ENCODE data around the gene ALPK1. TPM values are rescaled to one million over a fixed set of nuclear protein-coding genes. Genes with fewer than 3 reads are reported as not detected.

The ALPK1 gene
- polyA plus RNA-seq, 3 donors = 5.3 to 14.2 (median 8.1) TPM

DNA sequence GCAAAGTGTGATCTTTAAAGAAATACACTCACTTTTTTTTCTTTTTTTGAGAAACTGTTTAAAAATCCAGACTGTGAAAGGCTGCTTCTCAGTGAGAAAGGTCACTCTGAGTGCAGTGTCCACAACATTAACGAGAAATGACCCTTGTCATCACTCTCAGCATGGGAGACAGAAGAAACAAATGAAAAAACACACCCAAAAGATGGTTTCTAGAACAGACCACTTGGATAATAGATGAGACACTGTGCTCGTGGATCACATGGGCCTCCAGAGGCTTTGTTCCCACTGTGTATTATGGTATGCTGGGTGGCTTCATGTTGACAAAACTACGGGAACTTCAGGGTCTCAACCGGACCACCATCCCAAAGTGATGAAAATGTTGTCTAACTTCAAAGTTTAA is 153.9 kb downstream of the ALPK1 start:
- H3K4me3 ChIP-seq (replicated peaks in 1 of 3; ENCODE audit: low read depth in 2 of 3, low read length in 3 of 3) = no peak overlapping the region
- Mint-ChIP-seq H3K36me3 (peaks cover 3 to 15% of the 10 kb centered on the region in 2 donors), H3K4me3 (no peak overlapping the region), H3K27ac (no peak overlapping the region), H3K9me3 (peaks cover 1 to 6% (median 3%) of the 10 kb centered on the region in 7 donors), H3K4me1 (no peaks in the 10 kb centered on the region), H3K27me3 (ENCODE audit: low read depth in 3 of 3) (no peaks in the 10 kb centered on the region)
- no peaks in the 10 kb centered on the region for H3K27me3 ChIP-seq (ENCODE audit: control insufficient read depth in 2 of 2, insufficient read depth in 2 of 2, low read length in 2 of 2)
- no peaks in the 10 kb centered on the region for H3K4me1 ChIP-seq (ENCODE audit: control insufficient read depth in 1 of 2, insufficient read depth in 2 of 2, low read length in 2 of 2)
- no peaks in the 10 kb centered on the region for H3K36me3 ChIP-seq (replicated peaks in 1 of 2; ENCODE audit: control insufficient read depth in 1 of 2, insufficient read depth in 2 of 2, low read length in 2 of 2)
- TF ChIP-seq, protein P1, sequence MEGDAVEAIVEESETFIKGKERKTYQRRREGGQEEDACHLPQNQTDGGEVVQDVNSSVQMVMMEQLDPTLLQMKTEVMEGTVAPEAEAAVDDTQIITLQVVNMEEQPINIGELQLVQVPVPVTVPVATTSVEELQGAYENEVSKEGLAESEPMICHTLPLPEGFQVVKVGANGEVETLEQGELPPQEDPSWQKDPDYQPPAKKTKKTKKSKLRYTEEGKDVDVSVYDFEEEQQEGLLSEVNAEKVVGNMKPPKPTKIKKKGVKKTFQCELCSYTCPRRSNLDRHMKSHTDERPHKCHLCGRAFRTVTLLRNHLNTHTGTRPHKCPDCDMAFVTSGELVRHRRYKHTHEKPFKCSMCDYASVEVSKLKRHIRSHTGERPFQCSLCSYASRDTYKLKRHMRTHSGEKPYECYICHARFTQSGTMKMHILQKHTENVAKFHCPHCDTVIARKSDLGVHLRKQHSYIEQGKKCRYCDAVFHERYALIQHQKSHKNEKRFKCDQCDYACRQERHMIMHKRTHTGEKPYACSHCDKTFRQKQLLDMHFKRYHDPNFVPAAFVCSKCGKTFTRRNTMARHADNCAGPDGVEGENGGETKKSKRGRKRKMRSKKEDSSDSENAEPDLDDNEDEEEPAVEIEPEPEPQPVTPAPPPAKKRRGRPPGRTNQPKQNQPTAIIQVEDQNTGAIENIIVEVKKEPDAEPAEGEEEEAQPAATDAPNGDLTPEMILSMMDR (IDR thresholded peaks at IDR 0.05) = no peak
- no peak overlapping the region for H3K4me2 ChIP-seq (replicated peaks; ENCODE audit: extremely low read depth, low read length, poor library complexity, severe bottlenecking)
- no peak overlapping the region for H2AFZ ChIP-seq (ENCODE audit: insufficient read depth, low read depth, low read length, poor library complexity, severe bottlenecking)
- no peak overlapping the region for H3K27ac ChIP-seq (ENCODE audit: low read depth in 1 of 2, low read length in 2 of 2)
- no peak for DNase-seq
- no peaks in the 10 kb centered on the region for H3K79me2 ChIP-seq (ENCODE audit: insufficient read depth, low read length)
- intact Hi-C loops (cut with micrococcal nuclease) = no loop called here
- WGBS (ENCODE audit: insufficient coverage) = 86% methylated on average over 2 of the region's 4 CpGs
- H3K9me3 ChIP-seq (replicated peaks in 1 of 2; ENCODE audit: control insufficient read depth in 1 of 2, insufficient read depth in 1 of 2, low read length in 2 of 2) = peaks cover 0 to under 1% of the 10 kb centered on the region in 2 donors
- H4K20me1 ChIP-seq (ENCODE audit: insufficient read depth, low read length) = no peaks in the 10 kb centered on the region
- H3K9ac ChIP-seq (ENCODE audit: insufficient read depth, low read length, poor library complexity, severe bottlenecking) = no peak overlapping the region

DNA sequence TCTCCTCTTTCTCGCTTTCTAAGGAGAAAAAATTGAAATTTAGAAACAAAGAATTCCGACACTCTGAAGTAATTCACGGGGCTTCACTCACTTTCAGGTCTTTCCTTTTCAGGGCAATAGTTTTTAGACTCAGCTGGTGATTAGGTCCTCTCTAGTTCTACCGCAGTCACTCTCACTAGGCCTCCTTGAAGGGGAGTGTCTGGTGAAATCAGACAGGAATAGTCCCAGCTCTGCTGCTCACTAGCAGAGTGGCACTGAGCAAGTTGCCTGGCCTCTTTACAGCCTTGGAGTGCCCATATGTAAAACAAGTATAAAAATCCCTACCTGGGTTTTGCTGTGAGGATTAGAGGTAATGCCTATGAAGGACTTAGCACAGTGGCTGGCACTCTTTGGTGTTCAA is 154.7 kb downstream of the ALPK1 start:
- Mint-ChIP-seq H3K36me3 (peaks cover 0 to 12% of the 10 kb centered on the region in 2 donors), H3K4me1 (no peaks in the 10 kb centered on the region), H3K4me3 (no peak overlapping the region), H3K27me3 (ENCODE audit: low read depth in 3 of 3) (no peaks in the 10 kb centered on the region), H3K9me3 (peaks cover 1 to 9% (median 7%) of the 10 kb centered on the region in 7 donors), H3K27ac (no peak overlapping the region)
- TF ChIP-seq, protein P1 (IDR thresholded peaks at IDR 0.05) = no peak
- WGBS (ENCODE audit: insufficient coverage) = 100% methylated on average over 2 of the region's 4 CpGs
- Histone ChIP-seq H3K27ac (ENCODE audit: low read depth in 1 of 2, low read length in 2 of 2) (no peak overlapping the region), H3K9ac (ENCODE audit: insufficient read depth, low read length, poor library complexity, severe bottlenecking) (no peak overlapping the region), H3K4me3 (replicated peaks in 1 of 3; ENCODE audit: low read depth in 2 of 3, low read length in 3 of 3) (no peak overlapping the region), H2AFZ (ENCODE audit: insufficient read depth, low read depth, low read length, poor library complexity, severe bottlenecking) (no peak overlapping the region), H3K36me3 (replicated peaks in 1 of 2; ENCODE audit: control insufficient read depth in 1 of 2, insufficient read depth in 2 of 2, low read length in 2 of 2) (no peaks in the 10 kb centered on the region), H4K20me1 (ENCODE audit: insufficient read depth, low read length) (no peaks in the 10 kb centered on the region), H3K4me2 (replicated peaks; ENCODE audit: extremely low read depth, low read length, poor library complexity, severe bottlenecking) (no peak overlapping the region), H3K27me3 (ENCODE audit: control insufficient read depth in 2 of 2, insufficient read depth in 2 of 2, low read length in 2 of 2) (no peaks in the 10 kb centered on the region), H3K4me1 (ENCODE audit: control insufficient read depth in 1 of 2, insufficient read depth in 2 of 2, low read length in 2 of 2) (no peaks in the 10 kb centered on the region), H3K79me2 (ENCODE audit: insufficient read depth, low read length) (no peaks in the 10 kb centered on the region), H3K9me3 (replicated peaks in 1 of 2; ENCODE audit: control insufficient read depth in 1 of 2, insufficient read depth in 1 of 2, low read length in 2 of 2) (peaks cover 0 to 5% of the 10 kb centered on the region in 2 donors)
- DNase-seq = no peak
- intact Hi-C loops (cut with micrococcal nuclease) = no loop called here

All from CD14-positive monocyte (primary cell).